Testis (tissue), 2 donors: ENCODE data around the gene DGKB.

Experiments
- CTCF ChIP-seq, 3 experiments: fragments of 450-650 bp in 2 of 3; fragments of 200-600 bp in 1 of 3; sonication (generic) in 1 of 3; IDR thresholded peaks; one replicate each; pipeline ENCODE4 v1.5.1; 2016 to 2019; ENCODE audit warnings: antibody characterized with exemption in 3 of 3, mild to moderate bottlenecking in 2 of 3, moderate library complexity in 1 of 3
- POLR2A ChIP-seq: fragments of 450-650 bp; IDR thresholded peaks from one replicate; pipeline ENCODE4 v1.6.1; 2017; ENCODE audit warnings: antibody characterized with exemption, mild to moderate bottlenecking, moderate library complexity

- no peak for TF ChIP-seq CTCF (IDR thresholded peaks at IDR 0.05)
- TF ChIP-seq POLR2A, result no peak
Observed at GRCh38 chr7:14685167-14685566, 217.4 kb downstream of the DGKB start.
